Measurements from ENCODE around the gene PCCA. TPM values are rescaled to one million over a fixed set of nuclear protein-coding genes. Genes with fewer than 3 reads are reported as not detected.

Gene PCCA
- total and polyA plus RNA-seq, 12 donors, result 27.6 to 176 (median 97.7) TPM

- TF ChIP-seq POLR2A (IDR thresholded peaks at IDR 0.05) (no peak), CTCF (IDR thresholded peaks at IDR 0.05) (no peak)
- H3K27ac ChIP-seq, result no peak overlapping the region
- H3K4me3 ChIP-seq, result no peak overlapping the region
- H3K36me3 ChIP-seq (replicated peaks in 1 of 2), result peaks cover 0 to 4% of the 10 kb centered on the region in 2 donors
- peaks cover 0 to 3% of the 10 kb centered on the region in 2 donors for H3K4me1 ChIP-seq (replicated peaks in 1 of 2)
- no peaks in the 10 kb centered on the region for H3K27me3 ChIP-seq
- DNase-seq, result no peak
- intact Hi-C loops (cut with DNase I), result no loop called here
- no peaks in the 10 kb centered on the region for H3K9me3 ChIP-seq (replicated peaks in 1 of 3)
- WGBS, 4 donors, result 95 to 100% (median 98%) methylated on average over 8 to 14 of the region's 14 CpGs
These were observed 444.0 kb downstream of the PCCA start for GRCh38 chr13:100532836-100533435.

- H3K36me3 ChIP-seq (replicated peaks in 1 of 2), result peaks cover 0 to 4% of the 10 kb centered on the region in 2 donors
- no peaks in the 10 kb centered on the region for H3K27me3 ChIP-seq
- peaks cover 0 to 3% of the 10 kb centered on the region in 2 donors for H3K4me1 ChIP-seq (replicated peaks in 1 of 2)
- H3K9me3 ChIP-seq (replicated peaks in 1 of 3), result no peaks in the 10 kb centered on the region
- 94 to 96% (median 95%) methylated on average over 19 of the region's 19 CpGs for WGBS, 4 donors
- TF ChIP-seq POLR2A (IDR thresholded peaks at IDR 0.05) (no peak), CTCF (IDR thresholded peaks at IDR 0.05) (no peak)
- no peak for DNase-seq
- H3K4me3 ChIP-seq, result no peak overlapping the region
- intact Hi-C loops (cut with DNase I), result no loop called here
- no peak overlapping the region for H3K27ac ChIP-seq
These were observed 444.7 kb downstream of the PCCA start for GRCh38 chr13:100533588-100534041.

- no peaks in the 10 kb centered on the region for H3K9me3 ChIP-seq (replicated peaks in 1 of 3)
- peaks cover 0 to 3% of the 10 kb centered on the region in 2 donors for H3K4me1 ChIP-seq (replicated peaks in 1 of 2)
- TF ChIP-seq POLR2A (IDR thresholded peaks at IDR 0.05), result no peak
- TF ChIP-seq CTCF (IDR thresholded peaks at IDR 0.05), result no peak
- intact Hi-C loops (cut with DNase I), result no loop called here
- peaks cover 0 to 3% of the 10 kb centered on the region in 2 donors for H3K36me3 ChIP-seq (replicated peaks in 1 of 2)
- no peak for DNase-seq
- no peaks in the 10 kb centered on the region for H3K27me3 ChIP-seq
- 89 to 97% (median 94%) methylated on average over 13 of the region's 13 CpGs for WGBS, 4 donors
- H3K4me3 ChIP-seq, result no peak overlapping the region
- no peak overlapping the region for H3K27ac ChIP-seq
These were observed 445.4 kb downstream of the PCCA start for GRCh38 chr13:100534147-100534843.

GRCh38 chr13:100534911-100535310 lies 446.0 kb downstream of the PCCA start:
- intact Hi-C loops (cut with DNase I), result no loop called here

More at GRCh38 chr13:100534911-100535310, 446.0 kb downstream of the PCCA start:
- WGBS, 4 donors, result 93 to 98% (median 96%) methylated on average over 6 of the region's 6 CpGs
- H3K9me3 ChIP-seq (replicated peaks in 1 of 3), result no peaks in the 10 kb centered on the region
- H3K27ac ChIP-seq, result no peak overlapping the region
- H3K36me3 ChIP-seq (replicated peaks in 1 of 2), result no peaks in the 10 kb centered on the region
- DNase-seq, result no peak
- H3K4me3 ChIP-seq, result no peak overlapping the region
- H3K27me3 ChIP-seq, result no peaks in the 10 kb centered on the region
- no peak for TF ChIP-seq POLR2A (IDR thresholded peaks at IDR 0.05)
- no peak for TF ChIP-seq CTCF (IDR thresholded peaks at IDR 0.05)
- peaks cover 0 to 3% of the 10 kb centered on the region in 2 donors for H3K4me1 ChIP-seq (replicated peaks in 1 of 2)

All from adrenal gland (tissue), 12 donors.